OCI-LY7 (cell line): ENCODE results near the gene METTL24. TPM values are rescaled to one million over a fixed set of nuclear protein-coding genes. Genes with fewer than 3 reads are reported as not detected.

Experiments used
- BruUV-seq: library from RNA; stranded (reverse); fragments of 400-500 nt; replicated peaks from 2 replicates; lab custom pipeline; 2021; lab: Mats Ljungman, UMichigan
- CTCF ChIA-PET: fragments of 300-600 bp; sonication (Branson Sonifier 250); formaldehyde crosslinking; loops from one replicate; lab custom pipeline; 2022; ENCODE audit warnings: antibody characterized with exemption; ENCODE audit not compliant: unreplicated experiment; lab: Charles Lee
- POLR2A ChIA-PET: fragments of 300-600 bp; sonication (Branson Sonifier 250); formaldehyde crosslinking; loops from one replicate; lab custom pipeline; 2022; ENCODE audit warnings: antibody characterized with exemption; lab: Charles Lee
- DNase-seq: peaks from one replicate; pipeline ENCODE4 v3.0.0-alpha.2; 2015; ENCODE audit warnings: low spot score
- H2AFZ ChIP-seq: fragments of 200-600 bp; sonication (generic), shearing (Covaris generic); 2 replicates; pipeline ENCODE4 v1.6.1; 2014; ENCODE audit warnings: mild to moderate bottlenecking, antibody characterized with exemption, low read length, moderate library complexity
- H3K27ac ChIP-seq: fragments of 200-600 bp; sonication (generic); 2 replicates; pipeline ENCODE4 v1.5.1; 2014; ENCODE audit warnings: mixed run types, low read depth, mild to moderate bottlenecking, moderate library complexity, low read length, inconsistent platforms; ENCODE audit not compliant: poor library complexity, severe bottlenecking
- H3K36me3 ChIP-seq: fragments of 200-600 bp; sonication (generic); 2 replicates; pipeline ENCODE4 v1.6.1; 2014; ENCODE audit warnings: mild to moderate bottlenecking, antibody characterized with exemption, low read length, moderate library complexity, mixed read lengths; ENCODE audit not compliant: insufficient read depth
- H3K4me1 ChIP-seq: fragments of 200-600 bp; sonication (generic); 2 replicates; pipeline ENCODE4 v1.5.1; 2014; ENCODE audit warnings: mild to moderate bottlenecking, low read length; ENCODE audit not compliant: insufficient read depth, poor library complexity, severe bottlenecking
- H3K4me2 ChIP-seq: fragments of 200-600 bp; sonication (generic); 2 replicates; pipeline ENCODE4 v1.6.1; 2014; ENCODE audit warnings: mild to moderate bottlenecking, low read length
- H3K4me3 ChIP-seq: fragments of 200-600 bp; sonication (generic); 2 replicates; pipeline ENCODE4 v1.5.1; 2014; ENCODE audit warnings: mild to moderate bottlenecking, low read depth, low read length; ENCODE audit not compliant: poor library complexity, severe bottlenecking
- H3K79me2 ChIP-seq: fragments of 200-600 bp; sonication (generic); 2 replicates; pipeline ENCODE4 v1.6.1; 2016; ENCODE audit warnings: low read depth, mild to moderate bottlenecking, low read length, moderate library complexity, mixed read lengths; ENCODE audit not compliant: insufficient read depth
- H3K9me2 ChIP-seq: fragments of 200-600 bp; sonication (generic); 2 replicates; pipeline ENCODE4 v1.6.1; 2016; ENCODE audit warnings: mild to moderate bottlenecking, low read length, mixed read lengths; ENCODE audit not compliant: insufficient read depth
- H3K9me3 ChIP-seq: fragments of 200-600 bp; sonication (generic); 2 replicates; pipeline ENCODE4 v1.6.1; 2014; ENCODE audit warnings: mild to moderate bottlenecking, mixed run types, low read length, mixed read lengths
- H4K20me1 ChIP-seq: fragments of 200-600 bp; sonication (generic); 2 replicates; pipeline ENCODE4 v1.6.1; 2014; ENCODE audit warnings: mild to moderate bottlenecking, antibody characterized with exemption, low read length, moderate library complexity, mixed read lengths; ENCODE audit not compliant: insufficient read depth
- EZH2phosphoT487 ChIP-seq: fragments of 200-600 bp; sonication (generic); IDR thresholded peaks from 2 replicates; pipeline ENCODE4 v1.6.1; 2018; ENCODE audit warnings: low read depth, borderline replicate concordance, mild to moderate bottlenecking, mixed run types, antibody characterized with exemption, low read length, moderate library complexity, mixed read lengths
- intact Hi-C: fragments of 100-400 bp; cut with micrococcal nuclease; formaldehyde crosslinking; loops from one replicate; pipeline ENCODE4 v1.10.0; 2022; ENCODE audit not compliant: unreplicated experiment
- total RNA-seq, 2 experiments: library from RNA; depleted of rRNA in 1 of 2; stranded (reverse); fragments of >200 nt in 1 of 2; shearing (Covaris generic) in 1 of 2; gene quantifications; 2 replicates each; pipeline ENCODE4 v1.2.3, GENCODE V29; 2014 to 2022
- TF ChIP-seq, protein P1 (sequence below): fragments of 200-600 bp; sonication (generic); conservative IDR thresholded peaks from 2 replicates; pipeline ENCODE4 v1.5.1; 2014; ENCODE audit warnings: mild to moderate bottlenecking, antibody characterized with exemption, low read length, moderate library complexity, mixed read lengths

Gene METTL24
- total RNA-seq, 2 experiments from 2014 or later, result not detected

DNA sequence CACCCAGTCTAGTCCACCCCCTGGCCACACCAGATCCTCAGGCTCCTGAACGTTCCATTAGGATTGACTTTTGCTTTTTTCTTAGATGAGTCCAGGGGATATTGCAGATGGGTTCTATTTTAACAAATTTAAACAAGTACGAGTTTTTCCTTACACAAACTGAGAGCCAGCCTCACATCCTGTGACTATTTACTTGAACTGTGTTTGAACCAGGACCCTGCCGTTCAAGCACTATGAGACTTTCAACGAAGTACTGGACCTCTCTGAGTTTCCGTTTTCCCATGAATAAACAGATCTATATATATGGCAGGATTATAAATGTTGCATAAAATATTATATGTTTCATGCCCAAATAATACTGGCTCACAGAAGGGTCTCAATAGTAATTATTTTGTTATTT is 1.4 kb upstream of the METTL24 start:
- intact Hi-C loops, result no loop called here
- no TSS peak for BruUV-seq

DNA sequence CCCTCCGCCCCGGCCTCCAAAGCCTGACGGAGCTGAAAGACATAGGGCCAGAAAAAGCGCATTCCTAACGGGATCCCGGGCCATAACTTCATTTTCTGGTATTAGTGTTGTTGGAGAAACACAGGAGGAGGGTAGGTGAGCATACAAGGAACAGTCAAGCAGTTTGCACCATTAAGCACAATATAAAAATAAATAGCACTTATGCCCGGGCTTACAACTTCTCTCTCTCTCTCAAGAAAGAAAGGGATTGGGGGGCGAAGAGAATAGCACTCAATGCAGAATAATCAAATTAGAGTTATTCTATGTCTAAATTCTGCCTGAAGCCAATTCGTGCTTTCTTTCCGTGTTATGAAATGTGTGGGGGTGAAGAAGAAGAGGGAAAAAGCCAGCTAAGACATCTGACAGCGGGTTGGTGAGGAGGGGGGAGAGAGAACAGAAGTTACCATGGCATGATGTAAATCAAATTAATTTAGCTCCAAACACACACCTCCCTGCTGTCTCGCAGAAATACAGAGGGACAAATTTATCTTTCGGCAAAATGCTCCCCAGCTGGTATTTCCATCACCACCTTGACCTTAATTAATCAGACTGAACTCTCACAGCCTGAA is 508 bp upstream of the METTL24 start:
- no peak overlapping the region for H3K4me3 ChIP-seq
- POLR2A ChIA-PET, result interaction anchor here (0.6 kb wide), 1 partner anchor 152 kb away, joined by 3 read pairs; no protein-coding TSS in a partner anchor

More for the DNA sequence above, 1.4 kb upstream of the METTL24 start:
- ChIA-PET CTCF (no interaction called here), POLR2A (no interaction called here)
- Histone ChIP-seq H3K4me3 (no peak overlapping the region), H3K4me1 (no peaks in the 10 kb centered on the region), H3K4me2 (no peak overlapping the region), H3K27ac (no peak overlapping the region), H3K9me3 (no peaks in the 10 kb centered on the region), H3K9me2 (no peaks in the 10 kb centered on the region), H4K20me1 (no peaks in the 10 kb centered on the region), H3K79me2 (no peaks in the 10 kb centered on the region), H3K36me3 (no peaks in the 10 kb centered on the region), H2AFZ (no peak overlapping the region)
- TF ChIP-seq EZH2phosphoT487, result no peak
- TF ChIP-seq, protein P1, sequence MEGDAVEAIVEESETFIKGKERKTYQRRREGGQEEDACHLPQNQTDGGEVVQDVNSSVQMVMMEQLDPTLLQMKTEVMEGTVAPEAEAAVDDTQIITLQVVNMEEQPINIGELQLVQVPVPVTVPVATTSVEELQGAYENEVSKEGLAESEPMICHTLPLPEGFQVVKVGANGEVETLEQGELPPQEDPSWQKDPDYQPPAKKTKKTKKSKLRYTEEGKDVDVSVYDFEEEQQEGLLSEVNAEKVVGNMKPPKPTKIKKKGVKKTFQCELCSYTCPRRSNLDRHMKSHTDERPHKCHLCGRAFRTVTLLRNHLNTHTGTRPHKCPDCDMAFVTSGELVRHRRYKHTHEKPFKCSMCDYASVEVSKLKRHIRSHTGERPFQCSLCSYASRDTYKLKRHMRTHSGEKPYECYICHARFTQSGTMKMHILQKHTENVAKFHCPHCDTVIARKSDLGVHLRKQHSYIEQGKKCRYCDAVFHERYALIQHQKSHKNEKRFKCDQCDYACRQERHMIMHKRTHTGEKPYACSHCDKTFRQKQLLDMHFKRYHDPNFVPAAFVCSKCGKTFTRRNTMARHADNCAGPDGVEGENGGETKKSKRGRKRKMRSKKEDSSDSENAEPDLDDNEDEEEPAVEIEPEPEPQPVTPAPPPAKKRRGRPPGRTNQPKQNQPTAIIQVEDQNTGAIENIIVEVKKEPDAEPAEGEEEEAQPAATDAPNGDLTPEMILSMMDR, result no peak
- DNase-seq, result no peak

DNA sequence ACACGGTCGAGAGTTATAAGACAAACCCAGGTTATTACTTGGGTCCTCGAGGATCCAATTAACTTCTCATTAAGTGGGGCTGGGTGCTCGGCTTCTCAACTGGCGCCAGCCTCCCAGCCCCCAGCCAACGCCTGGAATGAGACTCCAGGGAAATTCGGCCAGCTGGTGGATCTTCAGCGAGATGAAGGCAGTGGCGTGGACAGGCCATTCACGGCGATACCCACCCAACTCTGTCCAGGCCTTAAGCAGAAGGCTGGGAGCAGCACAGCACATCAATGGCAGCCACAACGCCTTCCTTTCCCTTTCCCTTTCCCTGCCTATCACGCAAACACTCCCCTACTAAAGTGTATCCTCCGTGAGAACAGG is 868 bp downstream of the METTL24 start:
- intact Hi-C loops, result no loop called here
- CTCF ChIA-PET, result no interaction called here
- H3K9me3 ChIP-seq, result no peaks in the 10 kb centered on the region
- H2AFZ ChIP-seq, result no peak overlapping the region
- POLR2A ChIA-PET, result no interaction called here
- H3K9me2 ChIP-seq, result no peaks in the 10 kb centered on the region
- DNase-seq, result no peak
- BruUV-seq, result no TSS peak
- no peak for TF ChIP-seq EZH2phosphoT487
- TF ChIP-seq, protein P1, result no peak
- H3K4me2 ChIP-seq, result no peak overlapping the region
- H3K4me1 ChIP-seq, result no peaks in the 10 kb centered on the region
- H3K79me2 ChIP-seq, result no peaks in the 10 kb centered on the region
- H4K20me1 ChIP-seq, result no peaks in the 10 kb centered on the region
- H3K36me3 ChIP-seq, result no peaks in the 10 kb centered on the region
- no peak overlapping the region for H3K4me3 ChIP-seq
- no peak overlapping the region for H3K27ac ChIP-seq

More for the DNA sequence above, 508 bp upstream of the METTL24 start:
- H2AFZ ChIP-seq, result no peak overlapping the region
- H3K9me3 ChIP-seq, result no peaks in the 10 kb centered on the region
- no peaks in the 10 kb centered on the region for H3K9me2 ChIP-seq
- intact Hi-C loops, result no loop called here
- H3K27ac ChIP-seq, result no peak overlapping the region
- no peaks in the 10 kb centered on the region for H4K20me1 ChIP-seq
- no peaks in the 10 kb centered on the region for H3K4me1 ChIP-seq
- CTCF ChIA-PET, result no interaction called here
- no peaks in the 10 kb centered on the region for H3K36me3 ChIP-seq
- H3K79me2 ChIP-seq, result no peaks in the 10 kb centered on the region
- TF ChIP-seq, protein P1, result no peak
- no peak for TF ChIP-seq EZH2phosphoT487
- H3K4me2 ChIP-seq, result no peak overlapping the region
- DNase-seq, result no peak
- BruUV-seq, result no TSS peak
